ENCODE results near the gene CNIH4. TPM values are rescaled to one million over a fixed set of nuclear protein-coding genes. Genes with fewer than 3 reads are reported as not detected.

The CNIH4 gene
- total and polyA plus RNA-seq, 4 donors = 27.8 to 146 (median 113) TPM

GRCh38 chr1:224331326-224331725 lies 25.4 kb upstream of the CNIH4 start:
- H3K9ac ChIP-seq (ENCODE audit: insufficient read depth in 1 of 2, low read length in 2 of 2) = no peak overlapping the region
- H3K4me1 ChIP-seq (ENCODE audit: control insufficient read depth in 5 of 5, insufficient read depth in 5 of 5, low read length in 5 of 5) = peaks cover 0 to 15% (median 3%) of the 10 kb centered on the region in 5 donors
- TF ChIP-seq CTCF (IDR thresholded peaks at IDR 0.05; ENCODE audit: control extremely low read depth, extremely low read depth) = no peak
- H3K4me3 ChIP-seq = no peak overlapping the region
- H3K27me3 ChIP-seq (ENCODE audit: control insufficient read depth in 3 of 3, insufficient read depth in 3 of 3, low read length in 2 of 3) = no peaks in the 10 kb centered on the region
- 88 to 96% methylated on average over 2 of the region's 2 CpGs for WGBS, 2 donors
- ATAC-seq (ENCODE audit: insufficient read depth, low FRiP score) (no peak), DNase-seq (no peak)
- no peak overlapping the region for H3K27ac ChIP-seq (ENCODE audit: low read depth in 1 of 2, low read length in 1 of 2)
- H3K9me3 ChIP-seq (ENCODE audit: control insufficient read depth in 4 of 4, insufficient read depth in 3 of 4, low read length in 3 of 4) = no peaks in the 10 kb centered on the region
- H3K36me3 ChIP-seq (ENCODE audit: control insufficient read depth in 4 of 4, insufficient read depth in 4 of 4, low read length in 4 of 4) = peaks cover 0 to 5% (median 0%) of the 10 kb centered on the region in 4 donors

- DNase-seq (no peak), ATAC-seq (ENCODE audit: insufficient read depth, low FRiP score) (no peak)
- Histone ChIP-seq H3K9me3 (ENCODE audit: control insufficient read depth in 4 of 4, insufficient read depth in 3 of 4, low read length in 3 of 4) (no peaks in the 10 kb centered on the region), H3K4me1 (ENCODE audit: control insufficient read depth in 5 of 5, insufficient read depth in 5 of 5, low read length in 5 of 5) (peaks cover 0 to 15% (median 3%) of the 10 kb centered on the region in 5 donors), H3K4me3 (no peak overlapping the region), H3K27ac (ENCODE audit: low read depth in 1 of 2, low read length in 1 of 2) (no peak overlapping the region), H3K27me3 (ENCODE audit: control insufficient read depth in 3 of 3, insufficient read depth in 3 of 3, low read length in 2 of 3) (no peaks in the 10 kb centered on the region), H3K36me3 (ENCODE audit: control insufficient read depth in 4 of 4, insufficient read depth in 4 of 4, low read length in 4 of 4) (peaks cover 0 to 5% (median 0%) of the 10 kb centered on the region in 4 donors), H3K9ac (ENCODE audit: insufficient read depth in 1 of 2, low read length in 2 of 2) (no peak overlapping the region)
- 97 to 99% methylated on average over 2 of the region's 2 CpGs for WGBS, 2 donors
- no peak for TF ChIP-seq CTCF (IDR thresholded peaks at IDR 0.05; ENCODE audit: control extremely low read depth, extremely low read depth)
Observed at GRCh38 chr1:224331824-224332223, 24.9 kb upstream of the CNIH4 start.

DNA sequence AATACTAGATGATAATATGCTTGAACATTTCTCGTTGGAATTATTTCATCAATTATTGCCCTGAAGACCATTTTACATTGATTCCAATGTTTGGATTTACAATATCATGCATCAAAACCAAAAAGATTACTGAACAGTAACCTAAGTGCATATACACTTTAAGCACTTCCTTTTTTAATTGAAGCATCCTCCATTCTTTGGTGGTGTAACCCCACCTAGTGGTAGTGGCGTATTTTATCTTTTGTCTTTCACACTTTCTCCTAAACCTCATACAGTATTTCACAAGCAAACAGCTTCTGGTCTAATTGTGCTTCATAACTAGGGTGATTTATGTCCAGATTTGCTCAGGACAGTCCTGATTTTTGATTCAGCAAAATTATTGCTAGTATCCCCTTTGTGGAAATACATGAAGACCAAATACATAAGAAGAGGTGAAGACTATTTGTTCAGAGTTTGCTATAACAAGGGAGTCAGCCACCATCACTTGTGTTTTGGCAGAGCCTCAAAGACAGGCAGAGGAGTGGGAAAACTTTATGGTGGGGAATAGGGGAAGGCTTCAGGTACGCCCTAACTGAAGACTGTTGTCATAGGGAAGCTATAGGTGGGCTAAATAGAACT lies 23.3 kb upstream of the CNIH4 start:
- DNase-seq (peak in 2 of 3 donors; percentile 79 to 80), ATAC-seq (ENCODE audit: insufficient read depth, low FRiP score) (peak; percentile 60)
- Histone ChIP-seq H3K9ac (ENCODE audit: insufficient read depth in 1 of 2, low read length in 2 of 2) (no peak overlapping the region), H3K4me1 (ENCODE audit: control insufficient read depth in 5 of 5, insufficient read depth in 5 of 5, low read length in 5 of 5) (peaks cover 0 to 13% (median 3%) of the 10 kb centered on the region in 5 donors), H3K9me3 (ENCODE audit: control insufficient read depth in 4 of 4, insufficient read depth in 3 of 4, low read length in 3 of 4) (no peaks in the 10 kb centered on the region), H3K4me3 (no peak overlapping the region), H3K27me3 (ENCODE audit: control insufficient read depth in 3 of 3, insufficient read depth in 3 of 3, low read length in 2 of 3) (no peaks in the 10 kb centered on the region), H3K27ac (ENCODE audit: low read depth in 1 of 2, low read length in 1 of 2) (no peak overlapping the region), H3K36me3 (ENCODE audit: control insufficient read depth in 4 of 4, insufficient read depth in 4 of 4, low read length in 4 of 4) (peaks cover 0 to 5% (median 0%) of the 10 kb centered on the region in 4 donors)
- 14 to 28% methylated on average over 3 of the region's 3 CpGs for WGBS, 2 donors
- peak; percentile 47 for TF ChIP-seq CTCF (IDR thresholded peaks at IDR 0.05; ENCODE audit: control extremely low read depth, extremely low read depth)

Data from lung (tissue), 12 donors.